Fibroblast of lung (primary cell): ENCODE results near the gene JAKMIP1.

ENCODE experiments used
- CTCF ChIP-seq, 2 donors: IDR thresholded peaks in 1 of 2; conservative IDR thresholded peaks in 1 of 2; 1 replicate in 1 of 2; 2 replicates in 1 of 2; pipeline ENCODE4 v1.5.1; 2011 to 2012; ENCODE audit warnings: low read length in 2 of 2, control low read depth in 1 of 2, inconsistent platforms in 1 of 2, low read depth in 1 of 2, mild to moderate bottlenecking in 1 of 2
- EZH2 ChIP-seq: IDR thresholded peaks from 2 replicates; pipeline ENCODE4 v1.5.1; 2012; ENCODE audit warnings: low read length, control low read depth, mild to moderate bottlenecking; ENCODE audit errors: missing control alignments

- no peak for TF ChIP-seq CTCF (conservative IDR thresholded peaks at IDR 0.05 in 1 of 2, IDR thresholded peaks at IDR 0.05 in 1 of 2; ENCODE audit: low read depth in 1 of 2, low read length in 2 of 2)
- TF ChIP-seq EZH2 = no peak
These were observed 197.9 kb downstream of the JAKMIP1 start for GRCh38 chr4:6002492-6002833.
